ENCODE measurements around the gene PDZD2.

DNA sequence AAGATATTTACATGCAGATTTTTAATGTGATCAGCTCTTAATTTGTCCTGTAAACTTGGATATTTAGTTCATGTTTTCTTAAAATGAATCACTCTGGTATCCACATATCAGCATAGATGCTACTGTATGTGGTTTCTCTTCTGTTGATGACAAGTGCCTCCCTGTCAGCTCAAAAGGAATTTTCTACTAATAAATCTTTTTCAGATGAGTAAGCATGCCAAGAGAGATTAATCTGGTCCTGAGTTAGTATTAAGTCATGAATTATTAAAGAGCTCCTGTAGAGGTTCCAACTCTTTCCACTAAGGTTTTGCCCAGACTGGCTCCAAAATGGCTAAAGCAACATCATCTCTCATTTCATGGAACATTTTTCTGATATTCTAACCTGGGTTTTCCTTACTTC is 406.0 kb downstream of the PDZD2 start:
- TF ChIP-seq, protein P1, sequence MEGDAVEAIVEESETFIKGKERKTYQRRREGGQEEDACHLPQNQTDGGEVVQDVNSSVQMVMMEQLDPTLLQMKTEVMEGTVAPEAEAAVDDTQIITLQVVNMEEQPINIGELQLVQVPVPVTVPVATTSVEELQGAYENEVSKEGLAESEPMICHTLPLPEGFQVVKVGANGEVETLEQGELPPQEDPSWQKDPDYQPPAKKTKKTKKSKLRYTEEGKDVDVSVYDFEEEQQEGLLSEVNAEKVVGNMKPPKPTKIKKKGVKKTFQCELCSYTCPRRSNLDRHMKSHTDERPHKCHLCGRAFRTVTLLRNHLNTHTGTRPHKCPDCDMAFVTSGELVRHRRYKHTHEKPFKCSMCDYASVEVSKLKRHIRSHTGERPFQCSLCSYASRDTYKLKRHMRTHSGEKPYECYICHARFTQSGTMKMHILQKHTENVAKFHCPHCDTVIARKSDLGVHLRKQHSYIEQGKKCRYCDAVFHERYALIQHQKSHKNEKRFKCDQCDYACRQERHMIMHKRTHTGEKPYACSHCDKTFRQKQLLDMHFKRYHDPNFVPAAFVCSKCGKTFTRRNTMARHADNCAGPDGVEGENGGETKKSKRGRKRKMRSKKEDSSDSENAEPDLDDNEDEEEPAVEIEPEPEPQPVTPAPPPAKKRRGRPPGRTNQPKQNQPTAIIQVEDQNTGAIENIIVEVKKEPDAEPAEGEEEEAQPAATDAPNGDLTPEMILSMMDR (IDR thresholded peaks at IDR 0.05; ENCODE audit: low read depth, low read length): no peak
- TF ChIP-seq EZH2phosphoT487 (IDR thresholded peaks at IDR 0.05; ENCODE audit: low read depth): no peak

Data from OCI-LY3 (cell line).